Glomerular visceral epithelial cell (primary cell): Measurements from ENCODE around the gene CACNA2D2.
A peak's percentile ranks its signal among the peaks of the same experiment; 100 is the strongest.

Experiments
- DNase-seq: peaks from one replicate; pipeline ENCODE4 v3.0.0-alpha.2; 2016; ENCODE audit errors: extremely low spot score

Gene CACNA2D2

GRCh38 chr3:50395070-50395860, 108.2 kb downstream of the CACNA2D2 start:
- no peak for DNase-seq

DNA sequence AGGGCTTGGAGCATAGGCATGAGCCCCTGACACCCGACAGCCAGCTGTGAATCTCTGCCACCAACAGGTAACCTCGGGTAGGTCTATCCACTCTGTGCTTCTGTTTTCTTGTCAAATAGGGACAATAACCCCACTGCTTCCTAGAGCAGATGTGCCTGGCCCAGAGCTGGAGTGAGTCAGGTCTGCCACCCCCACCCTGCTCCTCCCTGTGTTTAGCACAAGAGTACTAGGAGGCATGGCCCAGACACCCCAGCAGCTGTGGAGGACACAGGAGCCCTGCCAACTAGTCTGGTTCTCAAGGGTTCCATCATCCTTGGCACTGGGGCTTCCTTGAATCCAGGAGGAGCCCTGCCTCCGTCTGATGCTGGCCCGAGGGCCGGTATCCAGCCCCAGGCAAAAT, 110.4 kb downstream of the CACNA2D2 start:
- DNase-seq: no peak

GRCh38 chr3:50392101-50392715, 111.2 kb downstream of the CACNA2D2 start:
- DNase-seq: no peak

DNA sequence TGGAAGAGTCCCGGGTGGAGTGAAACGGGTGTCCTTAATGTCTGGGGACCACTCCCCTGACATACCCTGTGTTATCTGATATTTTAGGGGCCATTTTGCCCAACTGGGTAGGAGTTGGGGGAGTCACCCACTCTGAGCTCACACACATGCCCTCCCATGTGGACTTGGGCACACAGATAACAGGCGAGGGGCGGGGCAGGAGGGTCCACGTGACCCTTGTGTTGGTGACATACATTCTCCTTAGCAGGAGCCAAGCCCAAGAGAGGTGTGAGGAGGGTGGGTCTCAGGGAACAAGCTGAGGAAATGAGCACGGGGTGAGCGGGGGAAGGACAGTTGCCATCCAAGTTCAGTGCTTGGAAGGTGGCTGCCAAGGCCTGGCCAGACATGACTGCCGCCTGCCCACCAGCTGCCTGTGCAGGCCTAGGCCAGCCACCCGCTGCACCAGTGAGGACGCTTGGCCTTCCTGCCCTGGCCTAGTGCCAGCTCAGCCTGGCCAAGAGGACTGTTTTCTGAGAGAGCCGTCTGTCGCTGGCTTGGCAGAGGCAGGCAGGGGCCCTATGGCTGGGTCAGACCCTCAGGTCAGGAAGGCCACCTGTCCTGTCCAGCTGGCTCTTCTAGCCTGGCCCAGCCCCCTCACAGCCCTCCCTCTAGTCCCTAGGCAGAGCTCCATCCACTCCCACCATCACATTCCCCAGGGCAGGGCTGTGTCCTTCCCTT, 112.8 kb downstream of the CACNA2D2 start:
- peak; percentile 10 for DNase-seq

DNA sequence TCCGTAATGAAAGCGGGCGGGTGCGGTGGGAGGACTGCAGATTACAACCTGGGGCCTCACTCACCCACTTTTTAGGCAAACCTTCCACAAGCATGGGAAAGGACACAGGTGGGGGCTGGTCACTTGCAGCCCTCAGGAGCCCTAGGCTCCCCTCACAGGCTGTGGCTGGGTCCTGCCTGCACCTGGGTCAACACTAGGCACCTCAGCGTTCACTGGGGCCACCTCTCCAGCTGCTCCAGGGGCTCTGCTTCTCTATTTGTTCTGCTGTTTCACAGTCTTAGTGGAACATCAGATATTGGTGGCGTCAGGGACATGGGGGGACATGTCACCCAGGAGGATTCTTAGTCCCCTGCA, 114.0 kb downstream of the CACNA2D2 start:
- no peak for DNase-seq

- no peak for DNase-seq
Measured at GRCh38 chr3:50388720-50389413, 114.6 kb downstream of the CACNA2D2 start.

DNA sequence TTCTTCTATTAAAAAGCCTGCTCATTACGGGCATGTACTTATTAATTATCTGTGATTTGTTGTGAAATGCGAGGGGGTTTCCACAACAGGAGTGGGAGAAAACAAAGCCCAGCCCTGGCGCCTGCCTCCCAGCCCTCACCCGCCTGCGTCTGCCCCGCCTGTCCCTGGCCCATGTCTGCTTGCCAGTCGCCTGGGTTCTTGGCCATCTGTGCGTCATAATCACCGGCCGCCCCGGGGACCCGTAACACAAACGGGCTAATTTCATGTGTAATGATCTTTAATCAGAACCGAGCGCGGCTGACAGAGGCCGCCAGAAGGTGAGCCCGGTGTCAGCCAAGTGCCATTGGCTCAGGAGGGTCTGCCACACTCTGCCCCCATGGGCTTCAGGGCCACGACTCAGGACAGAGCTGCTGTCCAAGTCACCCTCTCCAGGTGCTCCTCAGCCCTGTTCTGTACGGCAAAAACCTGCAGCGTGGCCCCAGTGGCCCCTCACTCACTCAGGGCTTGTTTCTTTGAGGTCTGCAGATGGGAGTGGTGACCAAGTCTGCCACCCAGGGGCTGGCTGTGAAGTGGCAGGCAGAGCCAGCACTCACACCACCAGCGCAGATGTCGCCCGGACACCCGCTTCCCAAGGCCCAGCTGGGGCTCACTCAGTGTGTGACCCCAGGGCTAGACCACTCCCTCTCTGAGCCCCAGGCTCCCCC, 115.3 kb downstream of the CACNA2D2 start:
- no peak for DNase-seq

GRCh38 chr3:50385754-50386153, 117.7 kb downstream of the CACNA2D2 start:
- DNase-seq: no peak

- DNase-seq: no peak
Measured at GRCh38 chr3:50383750-50384149, 119.7 kb downstream of the CACNA2D2 start.

DNA sequence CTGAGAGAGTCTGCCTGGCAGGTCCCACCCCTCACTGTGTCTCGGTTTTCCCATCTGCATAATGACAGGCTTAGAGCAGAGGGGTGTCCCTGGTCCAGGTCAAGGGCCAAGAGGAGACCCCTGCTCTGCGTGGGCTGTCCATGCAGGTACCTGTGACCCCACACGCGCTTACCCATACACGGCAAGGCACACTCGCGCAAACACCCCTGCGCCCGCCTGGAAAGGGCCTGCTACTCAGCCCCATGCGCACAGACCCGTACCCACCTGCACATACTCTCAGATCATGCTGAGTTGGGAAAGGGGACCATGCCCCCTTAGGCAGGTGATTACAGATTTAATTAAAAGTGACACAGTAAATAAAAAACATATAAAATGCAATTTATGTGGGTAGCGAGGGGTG, 120.7 kb downstream of the CACNA2D2 start:
- no peak for DNase-seq

DNA sequence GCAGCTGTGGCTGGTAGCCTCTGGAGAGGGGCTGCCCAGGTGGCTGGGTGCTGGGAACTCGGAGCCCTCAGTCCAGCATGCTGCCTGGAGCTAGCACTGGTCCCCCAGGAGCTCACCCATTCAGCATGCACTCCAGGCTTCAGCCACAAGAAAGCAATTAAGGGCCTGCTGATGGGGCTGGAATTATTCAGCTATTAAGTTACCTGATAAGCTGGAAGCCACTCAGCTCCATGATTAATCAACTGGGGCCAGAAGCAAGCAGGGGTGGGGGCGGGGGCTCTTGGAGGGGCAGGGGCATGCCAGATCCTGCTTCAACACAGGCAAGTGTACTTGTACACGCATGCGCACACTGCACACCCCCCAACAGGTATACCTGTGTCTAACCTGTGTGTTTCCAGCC, 122.1 kb downstream of the CACNA2D2 start:
- no peak for DNase-seq

DNA sequence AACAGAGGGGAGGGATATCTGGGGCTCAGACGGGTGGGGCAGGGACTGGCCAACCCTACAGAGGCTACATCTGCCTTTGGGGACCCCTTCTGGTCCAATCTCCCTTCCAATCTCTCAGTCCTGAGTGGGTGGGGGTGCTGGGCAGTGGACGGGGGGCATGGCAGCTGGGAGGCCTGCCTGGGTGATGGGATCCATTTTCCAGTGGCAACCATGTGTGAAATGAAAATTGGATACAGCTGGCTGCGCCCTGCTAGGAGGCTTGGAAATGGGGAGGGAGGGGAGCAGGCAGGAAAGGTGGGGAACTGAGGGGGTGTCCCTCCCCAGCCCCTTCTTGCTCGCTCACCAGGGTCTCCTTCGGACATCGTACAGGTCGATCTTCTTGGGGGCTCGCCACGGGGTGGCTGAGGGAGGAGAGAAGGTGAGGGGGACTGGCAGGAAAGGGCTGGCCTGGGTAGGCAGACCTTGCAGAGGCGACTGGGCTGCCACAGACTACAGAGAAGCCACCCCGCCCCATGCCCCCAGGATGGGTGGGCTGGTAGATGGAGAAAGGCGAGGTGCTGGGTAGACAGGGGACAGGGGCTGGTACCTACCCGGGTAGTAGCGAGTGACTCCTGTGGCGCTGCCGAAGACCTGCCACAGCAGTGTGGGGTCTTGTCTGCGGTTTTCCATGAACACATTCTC, 122.9 kb downstream of the CACNA2D2 start:
- no peak for DNase-seq

- no peak for DNase-seq
Measured at GRCh38 chr3:50378757-50379156, 124.7 kb downstream of the CACNA2D2 start.

- no peak for DNase-seq
Measured at GRCh38 chr3:50378024-50378423, 125.4 kb downstream of the CACNA2D2 start.

DNA sequence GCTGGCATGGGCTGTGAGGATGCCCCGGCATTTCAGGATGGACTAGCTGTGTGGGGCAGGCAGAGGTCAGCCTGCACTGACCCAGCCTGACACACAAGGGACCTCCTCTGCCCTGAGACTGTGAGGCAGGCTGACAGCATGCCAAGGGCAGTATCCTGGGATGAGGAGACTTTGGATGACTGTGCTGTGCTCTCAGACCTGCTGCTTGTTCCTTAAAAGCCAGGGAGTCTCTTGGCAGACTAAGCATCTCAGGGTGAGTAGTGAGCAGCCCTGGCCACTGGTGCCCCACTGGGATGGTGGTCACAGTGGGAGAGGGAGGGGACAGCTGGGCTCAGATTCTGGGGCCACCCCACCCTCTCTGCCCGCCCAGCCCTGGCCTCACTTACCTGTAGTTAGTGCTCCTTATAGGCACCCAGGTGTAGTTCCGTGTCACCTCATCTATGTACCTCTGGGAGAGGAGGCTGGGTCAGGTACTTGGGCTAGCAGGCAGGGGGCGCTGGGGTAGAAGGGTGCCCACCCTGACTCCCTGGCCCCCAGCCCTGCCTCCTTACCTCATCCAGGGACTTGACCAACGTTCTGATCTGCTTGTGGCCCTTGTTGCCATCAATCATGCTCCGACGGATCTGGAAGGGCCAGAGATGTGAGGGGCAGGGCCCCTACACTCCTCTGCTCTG, 128.0 kb downstream of the CACNA2D2 start:
- no peak for DNase-seq

- no peak for DNase-seq
Measured at GRCh38 chr3:50374363-50375257, 128.8 kb downstream of the CACNA2D2 start.

GRCh38 chr3:50373146-50374051, 130.0 kb downstream of the CACNA2D2 start:
- DNase-seq: no peak

- no peak for DNase-seq
Measured at GRCh38 chr3:50372349-50372748, 131.1 kb downstream of the CACNA2D2 start.
